Neural crest cell (in vitro differentiated cells): ENCODE results near the gene SLC5A1. TPM values are rescaled to one million over a fixed set of nuclear protein-coding genes. Genes with fewer than 3 reads are reported as not detected.

Experiments
- DNase-seq: peaks from one replicate; pipeline ENCODE4 v3.0.0; 2021; ENCODE audit warnings: low read depth, mixed read lengths, low spot score
- H3K27ac Mint-ChIP-seq: one replicate; pipeline ENCODE4 v1.8.0; 2021; ENCODE audit warnings: mild to moderate bottlenecking, mixed read lengths; ENCODE audit not compliant: unreplicated experiment
- H3K27me3 Mint-ChIP-seq: 2 replicates; pipeline ENCODE4 v1.8.0; 2021; ENCODE audit warnings: low read depth, mild to moderate bottlenecking, mixed read lengths
- H3K36me3 Mint-ChIP-seq: 2 replicates; pipeline ENCODE4 v1.8.0; 2021; ENCODE audit warnings: low read depth, mild to moderate bottlenecking, mixed read lengths
- H3K4me1 Mint-ChIP-seq: 2 replicates; pipeline ENCODE4 v1.8.0; 2021; ENCODE audit warnings: mixed read lengths
- H3K4me3 Mint-ChIP-seq: one replicate; pipeline ENCODE4 v1.8.0; 2021; ENCODE audit warnings: mild to moderate bottlenecking, mixed read lengths
- H3K9me3 Mint-ChIP-seq: 2 replicates; pipeline ENCODE4 v1.8.0; 2021; ENCODE audit warnings: mixed read lengths
- CTCF ChIP-seq: fragments of 200-600 bp; sonication (generic); conservative IDR thresholded peaks from 2 replicates; pipeline ENCODE4 v1.5.0; 2021; ENCODE audit warnings: antibody characterized with exemption, mild to moderate bottlenecking
- total RNA-seq: library from RNA; stranded (reverse); gene quantifications from 2 replicates; pipeline ENCODE4 v1.2.1, GENCODE V29; 2021

Gene SLC5A1
- total RNA-seq, 1 donor from 2014 or later = not detected

GRCh38 chr22:32088084-32088483 is 45.0 kb downstream of the SLC5A1 start:
- no peak for DNase-seq
- TF ChIP-seq CTCF = no peak
- peaks cover 65% of the 10 kb centered on the region for H3K27me3 Mint-ChIP-seq
- no peak overlapping the region for H3K4me3 Mint-ChIP-seq
- no peaks in the 10 kb centered on the region for H3K36me3 Mint-ChIP-seq
- no peak overlapping the region for H3K27ac Mint-ChIP-seq
- no peaks in the 10 kb centered on the region for H3K9me3 Mint-ChIP-seq
- H3K4me1 Mint-ChIP-seq = no peaks in the 10 kb centered on the region

GRCh38 chr22:32097018-32097417 is 54.0 kb downstream of the SLC5A1 start:
- Mint-ChIP-seq H3K27me3 (peaks cover 90% of the 10 kb centered on the region), H3K36me3 (no peaks in the 10 kb centered on the region), H3K4me1 (no peaks in the 10 kb centered on the region), H3K9me3 (no peaks in the 10 kb centered on the region), H3K4me3 (no peak overlapping the region), H3K27ac (no peak overlapping the region)
- TF ChIP-seq CTCF = no peak
- no peak for DNase-seq

- DNase-seq = no peak
- H3K9me3 Mint-ChIP-seq = no peaks in the 10 kb centered on the region
- no peak for TF ChIP-seq CTCF
- no peak overlapping the region for H3K27ac Mint-ChIP-seq
- H3K36me3 Mint-ChIP-seq = no peaks in the 10 kb centered on the region
- H3K4me1 Mint-ChIP-seq = no peaks in the 10 kb centered on the region
- peaks cover 87% of the 10 kb centered on the region for H3K27me3 Mint-ChIP-seq
- H3K4me3 Mint-ChIP-seq = no peak overlapping the region
These were observed 54.9 kb downstream of the SLC5A1 start for GRCh38 chr22:32097881-32098499.

- peaks cover 6% of the 10 kb centered on the region for H3K4me1 Mint-ChIP-seq
- no peaks in the 10 kb centered on the region for H3K9me3 Mint-ChIP-seq
- no peak overlapping the region for H3K27ac Mint-ChIP-seq
- no peaks in the 10 kb centered on the region for H3K36me3 Mint-ChIP-seq
- no peak overlapping the region for H3K4me3 Mint-ChIP-seq
- no peak for DNase-seq
- TF ChIP-seq CTCF = no peak
- H3K27me3 Mint-ChIP-seq = peaks cover 79% of the 10 kb centered on the region
These were observed 57.6 kb downstream of the SLC5A1 start for GRCh38 chr22:32100711-32101110.

GRCh38 chr22:32103658-32104315 is 60.7 kb downstream of the SLC5A1 start:
- H3K27me3 Mint-ChIP-seq = peaks cover 80% of the 10 kb centered on the region

More at GRCh38 chr22:32103658-32104315, 60.7 kb downstream of the SLC5A1 start:
- no peak overlapping the region for H3K4me3 Mint-ChIP-seq
- H3K4me1 Mint-ChIP-seq = peaks cover 6% of the 10 kb centered on the region
- H3K9me3 Mint-ChIP-seq = no peaks in the 10 kb centered on the region
- DNase-seq = no peak
- H3K36me3 Mint-ChIP-seq = no peaks in the 10 kb centered on the region
- peak; percentile 65 for TF ChIP-seq CTCF
- H3K27ac Mint-ChIP-seq = no peak overlapping the region
